Right atrium auricular region (tissue), 2 donors: ENCODE measurements around the gene DOK7. TPM values are rescaled to one million over a fixed set of nuclear protein-coding genes. Genes with fewer than 3 reads are reported as not detected.

ENCODE experiments used
- DNase-seq: peaks from one replicate; pipeline ENCODE4 v3.0.0-alpha.2; 2019; ENCODE audit warnings: low spot score
- H3K27ac ChIP-seq, 2 donors: fragments of 200-600 bp; sonication (generic); 1 replicate in 1 of 2; 2 replicates in 1 of 2; pipeline ENCODE4 v1.5.1; 2016 to 2019
- H3K27me3 ChIP-seq, 2 donors: fragments of 200-600 bp; sonication (generic); one replicate each; pipeline versions ENCODE4 v1.5.1 to v1.6.0; 2017 to 2019
- H3K36me3 ChIP-seq: fragments of 200-600 bp; sonication (generic); one replicate; pipeline ENCODE4 v1.5.1; 2016
- H3K4me1 ChIP-seq, 2 donors: fragments of 200-600 bp; sonication (generic); one replicate each; pipeline versions ENCODE4 v1.5.1 to v1.6.0; 2017 to 2019
- H3K4me3 ChIP-seq, 2 donors: fragments of 200-600 bp; sonication (generic); 1 replicate in 1 of 2; 2 replicates in 1 of 2; pipeline ENCODE4 v1.5.1; 2017 to 2019; ENCODE audit warnings: mild to moderate bottlenecking in 1 of 2, moderate library complexity in 1 of 2
- H3K9me3 ChIP-seq, 2 donors: fragments of 200-600 bp; sonication (generic); one replicate each; pipeline ENCODE4 v1.5.1; 2019
- CTCF ChIP-seq, 2 donors: fragments of 200-600 bp; sonication (generic); IDR thresholded peaks; one replicate each; pipeline ENCODE4 v1.5.1; 2019; ENCODE audit warnings: antibody characterized with exemption in 2 of 2
- total RNA-seq, 2 donors: library from RNA; depleted of rRNA; stranded (reverse); fragments of >200 nt; gene quantifications; one replicate each; pipeline ENCODE4 v1.1.0, GENCODE V29; 2016

The DOK7 gene
- total RNA-seq, 2 donors from 2014 or later, result 31.0 to 68.9 TPM

- H3K4me3 ChIP-seq, result no peak overlapping the region
- H3K27me3 ChIP-seq, result no peaks in the 10 kb centered on the region
- no peak for TF ChIP-seq CTCF (IDR thresholded peaks at IDR 0.05)
- no peaks in the 10 kb centered on the region for H3K36me3 ChIP-seq
- peaks cover 0 to 8% of the 10 kb centered on the region in 2 donors for H3K4me1 ChIP-seq
- no peak overlapping the region for H3K27ac ChIP-seq
- no peak for DNase-seq
- H3K9me3 ChIP-seq, result no peaks in the 10 kb centered on the region
These were observed 24.3 kb upstream of the DOK7 start for GRCh38 chr4:3438847-3439180.

- no peaks in the 10 kb centered on the region for H3K9me3 ChIP-seq
- no peak overlapping the region for H3K4me3 ChIP-seq
- no peak for DNase-seq
- no peak for TF ChIP-seq CTCF (IDR thresholded peaks at IDR 0.05)
- H3K27ac ChIP-seq, result no peak overlapping the region
- no peaks in the 10 kb centered on the region for H3K36me3 ChIP-seq
- peaks cover 0 to 8% of the 10 kb centered on the region in 2 donors for H3K4me1 ChIP-seq
- no peaks in the 10 kb centered on the region for H3K27me3 ChIP-seq
These were observed 23.7 kb upstream of the DOK7 start for GRCh38 chr4:3439391-3439790.

GRCh38 chr4:3440011-3440410 lies 23.1 kb upstream of the DOK7 start:
- no peak for DNase-seq
- no peak for TF ChIP-seq CTCF (IDR thresholded peaks at IDR 0.05)

GRCh38 chr4:3440979-3441500 lies 22.1 kb upstream of the DOK7 start:
- DNase-seq, result no peak
- H3K4me1 ChIP-seq, result peaks cover 0 to 8% of the 10 kb centered on the region in 2 donors
- no peaks in the 10 kb centered on the region for H3K27me3 ChIP-seq
- TF ChIP-seq CTCF (IDR thresholded peaks at IDR 0.05), result no peak
- no peak overlapping the region for H3K4me3 ChIP-seq
- no peaks in the 10 kb centered on the region for H3K36me3 ChIP-seq
- H3K9me3 ChIP-seq, result no peaks in the 10 kb centered on the region
- no peak overlapping the region for H3K27ac ChIP-seq

More at GRCh38 chr4:3440011-3440410, 23.1 kb upstream of the DOK7 start:
- Histone ChIP-seq H3K27me3 (no peaks in the 10 kb centered on the region), H3K4me1 (peaks cover 0 to 8% of the 10 kb centered on the region in 2 donors), H3K9me3 (no peaks in the 10 kb centered on the region), H3K27ac (no peak overlapping the region), H3K36me3 (no peaks in the 10 kb centered on the region), H3K4me3 (no peak overlapping the region)

- Histone ChIP-seq H3K4me1 (peaks cover 0 to 8% of the 10 kb centered on the region in 2 donors), H3K36me3 (no peaks in the 10 kb centered on the region), H3K27me3 (no peaks in the 10 kb centered on the region), H3K9me3 (no peaks in the 10 kb centered on the region), H3K4me3 (no peak within 1 kb of the TSS), H3K27ac (no peak within 1 kb of the TSS)
- TF ChIP-seq CTCF (IDR thresholded peaks at IDR 0.05), result no peak
- no peak for DNase-seq
These were observed 21.3 kb upstream of the DOK7 start, which contains the start of gene HGFAC for GRCh38 chr4:3441501-3442459. HGFAC (plus strand) TSS chr4:3441968; CDS start chr4:3442002, 34 bp downstream.
